Measurements from ENCODE around the gene ZNF382. TPM values are rescaled to one million over a fixed set of nuclear protein-coding genes. Genes with fewer than 3 reads are reported as not detected.
A peak's percentile ranks its signal among the peaks of the same experiment; 100 is the strongest.

ZNF382 gene
- total RNA-seq, 4 donors from 2014 or later, result 0.53 to 4.4 (median 0.89) TPM

DNA sequence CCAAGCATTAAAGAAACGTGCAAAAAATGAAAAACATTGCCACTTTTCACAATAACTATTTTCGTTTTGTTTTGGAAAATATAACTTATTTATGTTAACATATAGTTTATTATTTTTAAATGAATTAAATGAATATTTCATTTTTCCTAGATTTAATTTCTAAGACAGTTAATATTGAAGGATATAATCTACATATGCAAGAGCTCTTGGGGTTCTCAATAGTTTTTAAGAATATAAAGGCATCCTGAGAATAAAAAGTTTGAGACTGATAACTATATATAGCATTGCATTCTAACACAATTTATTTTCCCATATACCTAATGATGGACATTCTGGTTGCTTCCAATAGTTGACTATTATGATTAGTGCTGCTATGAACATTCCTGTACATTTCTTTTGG is 41.6 kb downstream of the ZNF382 start:
- H3K4me3 ChIP-seq, result no peak overlapping the region
- WGBS, 2 donors, result 91 to 92% methylated on average over 2 of the region's 2 CpGs

DNA sequence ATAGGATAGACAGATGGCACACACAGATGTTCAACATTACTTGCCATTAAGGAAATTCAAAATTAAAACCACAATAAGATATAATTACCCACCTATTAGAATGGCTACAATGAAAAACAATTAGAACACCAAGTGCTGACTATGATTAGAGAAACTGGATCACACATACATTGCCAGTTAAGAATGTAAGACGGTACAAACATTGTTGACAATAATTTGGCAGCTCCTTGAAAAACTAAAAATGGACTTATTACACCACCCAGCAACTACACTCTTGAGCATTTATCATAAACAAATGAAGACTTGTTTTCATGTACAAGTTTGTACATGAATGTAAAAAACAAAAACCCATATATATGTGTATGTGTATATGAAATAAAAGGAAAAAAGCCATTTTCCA is 47.8 kb downstream of the ZNF382 start:
- peaks cover 0 to 98% (median 46%) of the 10 kb centered on the region in 3 donors for H3K9me3 ChIP-seq
- no peaks in the 10 kb centered on the region for H3K27me3 ChIP-seq
- intact Hi-C loops (cut with DNase I), result no loop called here
- H3K36me3 ChIP-seq, result peaks cover 17 to 100% (median 25%) of the 10 kb centered on the region in 3 donors
- no peak overlapping the region for H3K4me3 ChIP-seq
- no peaks in the 10 kb centered on the region for H3K4me1 ChIP-seq
- 83% methylated on average over 1 of the region's 1 CpG for WGBS, 2 donors
- TF ChIP-seq, protein P1, sequence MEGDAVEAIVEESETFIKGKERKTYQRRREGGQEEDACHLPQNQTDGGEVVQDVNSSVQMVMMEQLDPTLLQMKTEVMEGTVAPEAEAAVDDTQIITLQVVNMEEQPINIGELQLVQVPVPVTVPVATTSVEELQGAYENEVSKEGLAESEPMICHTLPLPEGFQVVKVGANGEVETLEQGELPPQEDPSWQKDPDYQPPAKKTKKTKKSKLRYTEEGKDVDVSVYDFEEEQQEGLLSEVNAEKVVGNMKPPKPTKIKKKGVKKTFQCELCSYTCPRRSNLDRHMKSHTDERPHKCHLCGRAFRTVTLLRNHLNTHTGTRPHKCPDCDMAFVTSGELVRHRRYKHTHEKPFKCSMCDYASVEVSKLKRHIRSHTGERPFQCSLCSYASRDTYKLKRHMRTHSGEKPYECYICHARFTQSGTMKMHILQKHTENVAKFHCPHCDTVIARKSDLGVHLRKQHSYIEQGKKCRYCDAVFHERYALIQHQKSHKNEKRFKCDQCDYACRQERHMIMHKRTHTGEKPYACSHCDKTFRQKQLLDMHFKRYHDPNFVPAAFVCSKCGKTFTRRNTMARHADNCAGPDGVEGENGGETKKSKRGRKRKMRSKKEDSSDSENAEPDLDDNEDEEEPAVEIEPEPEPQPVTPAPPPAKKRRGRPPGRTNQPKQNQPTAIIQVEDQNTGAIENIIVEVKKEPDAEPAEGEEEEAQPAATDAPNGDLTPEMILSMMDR (IDR thresholded peaks at IDR 0.05), result no peak
- no peak for TF ChIP-seq POLR2A (IDR thresholded peaks at IDR 0.05)
- H3K27ac ChIP-seq, result no peak overlapping the region
- DNase-seq, result no peak

More for the DNA sequence above, 41.6 kb downstream of the ZNF382 start:
- intact Hi-C loops (cut with DNase I), result no loop called here
- Histone ChIP-seq H3K36me3 (peaks cover 5 to 100% (median 11%) of the 10 kb centered on the region in 3 donors), H3K27ac (no peak overlapping the region), H3K9me3 (peaks cover 0 to 97% (median 95%) of the 10 kb centered on the region in 3 donors), H3K4me1 (no peaks in the 10 kb centered on the region), H3K27me3 (no peaks in the 10 kb centered on the region)
- no peak for DNase-seq
- TF ChIP-seq POLR2A (IDR thresholded peaks at IDR 0.05), result no peak
- TF ChIP-seq, protein P1 (IDR thresholded peaks at IDR 0.05), result no peak

DNA sequence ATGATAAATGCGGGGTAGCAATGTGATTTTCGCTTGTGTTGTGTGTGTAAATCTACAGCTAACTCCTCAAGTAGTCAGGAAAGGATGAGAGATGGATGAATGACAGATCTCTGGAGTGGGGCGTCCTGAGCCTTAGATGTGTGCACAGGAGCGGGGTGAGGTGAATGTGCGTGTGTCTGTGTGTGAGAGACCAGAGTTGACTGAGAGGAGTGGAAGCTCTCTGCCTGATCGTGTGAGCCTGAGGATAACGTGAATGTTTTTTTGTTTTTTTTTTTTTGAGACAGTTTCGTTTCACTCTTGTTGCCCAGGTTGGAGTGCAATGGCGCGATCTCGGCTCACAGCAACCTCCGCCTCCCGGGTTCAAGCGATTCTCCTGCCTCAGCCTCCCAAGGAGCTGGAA is 60.7 kb downstream of the ZNF382 start:
- Histone ChIP-seq H3K27me3 (no peaks in the 10 kb centered on the region), H3K36me3 (peaks cover 0 to 44% (median 4%) of the 10 kb centered on the region in 3 donors), H3K9me3 (peaks cover 0 to 48% (median 3%) of the 10 kb centered on the region in 3 donors), H3K4me3 (peak overlapping the region; percentile 38 to 83 (median 69)), H3K4me1 (peaks cover 7 to 24% (median 7%) of the 10 kb centered on the region in 3 donors), H3K27ac (peak overlapping the region in 2 of 4 donors; percentile 67 to 83)
- no peak for DNase-seq
- intact Hi-C loops (cut with DNase I), result no loop called here
- TF ChIP-seq, protein P1 (IDR thresholded peaks at IDR 0.05), result no peak
- no peak for TF ChIP-seq POLR2A (IDR thresholded peaks at IDR 0.05)
- WGBS, 2 donors, result 67 to 70% methylated on average over 13 to 14 of the region's 14 CpGs

DNA sequence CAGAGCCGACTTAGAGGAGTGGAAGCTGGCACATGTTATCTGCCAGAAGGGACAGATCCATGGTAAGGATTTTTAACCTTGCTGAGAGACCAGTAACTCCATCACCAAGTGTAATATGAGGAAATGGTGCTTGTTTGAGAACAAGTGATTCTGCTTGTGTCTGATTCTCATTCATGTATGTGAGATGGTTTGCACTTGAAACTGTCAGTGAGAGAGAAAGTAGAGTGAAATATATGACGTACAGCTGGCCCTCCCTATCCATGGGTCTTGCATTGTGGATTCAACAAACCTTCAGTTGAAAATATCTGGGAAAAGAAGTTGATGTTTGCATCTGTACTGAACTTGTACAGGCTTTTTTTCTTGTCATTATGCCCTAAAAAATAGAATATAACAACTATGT is 63.5 kb downstream of the ZNF382 start:
- intact Hi-C loops (cut with DNase I), result no loop called here
- TF ChIP-seq, protein P1 (IDR thresholded peaks at IDR 0.05), result no peak
- TF ChIP-seq POLR2A (IDR thresholded peaks at IDR 0.05), result no peak
- 83 to 88% methylated on average over 2 of the region's 2 CpGs for WGBS, 2 donors
- H3K4me1 ChIP-seq, result peaks cover 7 to 24% (median 7%) of the 10 kb centered on the region in 3 donors
- H3K27me3 ChIP-seq, result no peaks in the 10 kb centered on the region
- H3K4me3 ChIP-seq, result no peak overlapping the region
- peaks cover 0 to 40% (median 0%) of the 10 kb centered on the region in 3 donors for H3K36me3 ChIP-seq
- no peak for DNase-seq
- H3K9me3 ChIP-seq, result peaks cover 0 to 52% (median 0%) of the 10 kb centered on the region in 3 donors
- no peak overlapping the region for H3K27ac ChIP-seq

DNA sequence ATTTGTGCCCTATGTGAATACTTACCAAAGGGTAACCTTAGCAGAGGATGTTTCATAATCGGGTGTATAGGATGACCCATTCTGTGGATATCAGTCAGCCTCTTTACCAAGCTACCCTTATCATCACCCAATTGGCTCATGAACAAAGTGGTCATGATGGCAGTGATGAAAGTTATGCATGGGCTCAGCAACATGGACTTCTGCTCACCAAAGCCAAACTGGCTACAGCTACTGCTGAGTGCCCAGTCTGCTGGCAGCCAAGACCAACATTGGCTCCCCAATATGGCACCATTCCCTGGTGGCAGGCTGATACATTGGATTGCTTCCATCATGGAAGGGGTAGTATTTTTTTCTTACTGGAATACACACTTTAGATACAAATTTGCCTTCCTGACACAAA is 67.3 kb downstream of the ZNF382 start:
- Histone ChIP-seq H3K4me3 (no peak overlapping the region), H3K4me1 (peaks cover 0 to 12% (median 0%) of the 10 kb centered on the region in 3 donors), H3K9me3 (peaks cover 0 to 71% (median 7%) of the 10 kb centered on the region in 3 donors), H3K27ac (no peak overlapping the region), H3K27me3 (no peaks in the 10 kb centered on the region), H3K36me3 (peaks cover 0 to 45% (median 0%) of the 10 kb centered on the region in 3 donors)
- 94 to 100% methylated on average over 1 of the region's 1 CpG for WGBS, 2 donors
- TF ChIP-seq POLR2A (IDR thresholded peaks at IDR 0.05), result no peak
- TF ChIP-seq, protein P1 (IDR thresholded peaks at IDR 0.05), result no peak
- DNase-seq, result no peak
- intact Hi-C loops (cut with DNase I), result no loop called here

Data from esophagus squamous epithelium (tissue), 5 donors.